ENCODE measurements around the gene LMBRD2. TPM values are rescaled to one million over a fixed set of nuclear protein-coding genes. Genes with fewer than 3 reads are reported as not detected.

Gene LMBRD2
- total and polyA plus RNA-seq, 2 donors (not counting 1 experiment from before 2014, with no cell fraction given): 2.1 to 10.0 TPM

- intact Hi-C loops (cut with micrococcal nuclease): no loop called here
- Histone ChIP-seq H3K9ac (ENCODE audit: low read length) (no peak overlapping the region), H3K27ac (ENCODE audit: low read length in 2 of 2) (no peak overlapping the region), H3K9me3 (ENCODE audit: control extremely low read depth in 1 of 3, control insufficient read depth in 2 of 3, insufficient read depth in 1 of 3, low read length in 2 of 3) (no peaks in the 10 kb centered on the region), H3K27me3 (replicated peaks in 1 of 4; ENCODE audit: control extremely low read depth in 1 of 4, control insufficient read depth in 3 of 4, insufficient read depth in 4 of 4, low read length in 3 of 4) (no peaks in the 10 kb centered on the region), H3K4me1 (ENCODE audit: control insufficient read depth in 2 of 2, insufficient read depth in 2 of 2, low read length in 2 of 2) (no peaks in the 10 kb centered on the region), H3K36me3 (replicated peaks in 1 of 2; ENCODE audit: control extremely low read depth in 1 of 2, control insufficient read depth in 1 of 2, extremely low read depth in 1 of 2, insufficient read depth in 2 of 2, low read length in 1 of 2) (peaks cover 13 to 65% of the 10 kb centered on the region in 2 experiments), H3K79me2 (ENCODE audit: control insufficient read depth, insufficient read depth, low read length) (peaks cover 23% of the 10 kb centered on the region), H3K4me2 (replicated peaks; ENCODE audit: low read depth, low read length, poor library complexity, severe bottlenecking) (no peak overlapping the region), H2AFZ (ENCODE audit: insufficient read depth, low read depth, low read length, poor library complexity, severe bottlenecking) (no peak overlapping the region), H3K4me3 (ENCODE audit: control extremely low read depth in 1 of 5, extremely low read depth in 1 of 5, insufficient read depth in 1 of 5, low read depth in 2 of 5, low read length in 4 of 5) (no peak overlapping the region), H4K20me1 (ENCODE audit: control insufficient read depth, insufficient read depth, low read length, poor library complexity, severe bottlenecking) (no peaks in the 10 kb centered on the region)
- ChIA-PET CTCF (no interaction called here), POLR2A (no interaction called here)
- no peaks in the 10 kb centered on the region for H3K4me1 Mint-ChIP-seq
- WGBS (ENCODE audit: insufficient coverage): no CpG with 5 or more reads among the region's 4 CpGs
- DNase-seq (no peak), ATAC-seq (ENCODE audit: low read depth) (no peak)
- TF ChIP-seq EZH2 (IDR thresholded peaks at IDR 0.05; ENCODE audit: borderline replicate concordance, insufficient read depth, low read depth, low read length, poor library complexity, severe bottlenecking): no peak
- TF ChIP-seq, protein P1, sequence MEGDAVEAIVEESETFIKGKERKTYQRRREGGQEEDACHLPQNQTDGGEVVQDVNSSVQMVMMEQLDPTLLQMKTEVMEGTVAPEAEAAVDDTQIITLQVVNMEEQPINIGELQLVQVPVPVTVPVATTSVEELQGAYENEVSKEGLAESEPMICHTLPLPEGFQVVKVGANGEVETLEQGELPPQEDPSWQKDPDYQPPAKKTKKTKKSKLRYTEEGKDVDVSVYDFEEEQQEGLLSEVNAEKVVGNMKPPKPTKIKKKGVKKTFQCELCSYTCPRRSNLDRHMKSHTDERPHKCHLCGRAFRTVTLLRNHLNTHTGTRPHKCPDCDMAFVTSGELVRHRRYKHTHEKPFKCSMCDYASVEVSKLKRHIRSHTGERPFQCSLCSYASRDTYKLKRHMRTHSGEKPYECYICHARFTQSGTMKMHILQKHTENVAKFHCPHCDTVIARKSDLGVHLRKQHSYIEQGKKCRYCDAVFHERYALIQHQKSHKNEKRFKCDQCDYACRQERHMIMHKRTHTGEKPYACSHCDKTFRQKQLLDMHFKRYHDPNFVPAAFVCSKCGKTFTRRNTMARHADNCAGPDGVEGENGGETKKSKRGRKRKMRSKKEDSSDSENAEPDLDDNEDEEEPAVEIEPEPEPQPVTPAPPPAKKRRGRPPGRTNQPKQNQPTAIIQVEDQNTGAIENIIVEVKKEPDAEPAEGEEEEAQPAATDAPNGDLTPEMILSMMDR (IDR thresholded peaks at IDR 0.05): no peak
- no peaks in the 10 kb centered on the region for H3K9me3 Mint-ChIP-seq (ENCODE audit: insufficient read depth)
- H3K4me3 Mint-ChIP-seq: no peak overlapping the region
- H3K27ac Mint-ChIP-seq: no peak overlapping the region
- H3K27me3 Mint-ChIP-seq: no peaks in the 10 kb centered on the region
These were observed 12.8 kb upstream of the LMBRD2 start for GRCh38 chr5:36164461-36164860.

- WGBS (ENCODE audit: insufficient coverage): 83% methylated on average over 1 of the region's 9 CpGs
- no peak overlapping the region for H3K4me3 Mint-ChIP-seq
- H3K4me1 Mint-ChIP-seq: peaks cover 3% of the 10 kb centered on the region
- ATAC-seq (ENCODE audit: low read depth) (no peak), DNase-seq (no peak)
- Histone ChIP-seq H3K9me3 (ENCODE audit: control extremely low read depth in 1 of 3, control insufficient read depth in 2 of 3, insufficient read depth in 1 of 3, low read length in 2 of 3) (no peaks in the 10 kb centered on the region), H3K4me3 (ENCODE audit: control extremely low read depth in 1 of 5, extremely low read depth in 1 of 5, insufficient read depth in 1 of 5, low read depth in 2 of 5, low read length in 4 of 5) (no peak overlapping the region), H4K20me1 (ENCODE audit: control insufficient read depth, insufficient read depth, low read length, poor library complexity, severe bottlenecking) (peaks cover 4% of the 10 kb centered on the region), H3K36me3 (replicated peaks in 1 of 2; ENCODE audit: control extremely low read depth in 1 of 2, control insufficient read depth in 1 of 2, extremely low read depth in 1 of 2, insufficient read depth in 2 of 2, low read length in 1 of 2) (peaks cover 13 to 68% of the 10 kb centered on the region in 2 experiments), H3K4me1 (ENCODE audit: control insufficient read depth in 2 of 2, insufficient read depth in 2 of 2, low read length in 2 of 2) (no peaks in the 10 kb centered on the region), H3K27ac (ENCODE audit: low read length in 2 of 2) (no peak overlapping the region), H2AFZ (ENCODE audit: insufficient read depth, low read depth, low read length, poor library complexity, severe bottlenecking) (no peak overlapping the region), H3K4me2 (replicated peaks; ENCODE audit: low read depth, low read length, poor library complexity, severe bottlenecking) (no peak overlapping the region), H3K27me3 (replicated peaks in 1 of 4; ENCODE audit: control extremely low read depth in 1 of 4, control insufficient read depth in 3 of 4, insufficient read depth in 4 of 4, low read length in 3 of 4) (no peaks in the 10 kb centered on the region), H3K9ac (ENCODE audit: low read length) (no peak overlapping the region), H3K79me2 (ENCODE audit: control insufficient read depth, insufficient read depth, low read length) (peaks cover 35% of the 10 kb centered on the region)
- H3K9me3 Mint-ChIP-seq (ENCODE audit: insufficient read depth): no peaks in the 10 kb centered on the region
- ChIA-PET CTCF (no interaction called here), POLR2A (no interaction called here)
- intact Hi-C loops (cut with micrococcal nuclease): no loop called here
- TF ChIP-seq EZH2 (IDR thresholded peaks at IDR 0.05; ENCODE audit: borderline replicate concordance, insufficient read depth, low read depth, low read length, poor library complexity, severe bottlenecking): no peak
- TF ChIP-seq, protein P1 (IDR thresholded peaks at IDR 0.05): no peak
- no peaks in the 10 kb centered on the region for H3K27me3 Mint-ChIP-seq
- no peak overlapping the region for H3K27ac Mint-ChIP-seq
These were observed 11.3 kb upstream of the LMBRD2 start for GRCh38 chr5:36162810-36163486.

All from B cell (primary cell).